ENCODE measurements around the gene CLEC2L.

The CLEC2L gene

DNA sequence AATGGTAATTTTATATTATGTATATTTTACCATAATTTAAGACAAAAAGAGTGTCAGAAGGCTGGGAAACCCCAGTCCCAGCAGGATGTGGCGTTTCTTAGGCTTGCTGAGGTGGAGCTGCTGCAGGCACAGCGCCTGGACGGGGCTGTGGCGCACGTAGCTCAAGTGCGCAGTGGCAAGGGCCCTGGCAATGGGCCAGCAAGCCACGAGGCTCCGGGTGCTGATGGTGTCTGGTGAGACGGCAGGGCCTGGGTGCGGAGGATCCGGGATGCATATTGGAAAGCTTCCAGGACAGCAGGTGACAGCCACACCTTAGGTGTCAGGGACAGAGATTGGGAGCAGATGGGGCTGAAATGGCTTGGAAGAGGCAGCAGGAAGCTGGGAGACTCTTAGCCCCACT is 37.2 kb downstream of the CLEC2L start:
- no peak for TF ChIP-seq RAD21 (IDR thresholded peaks at IDR 0.05; ENCODE audit: low read depth)
- TF ChIP-seq, protein P1, sequence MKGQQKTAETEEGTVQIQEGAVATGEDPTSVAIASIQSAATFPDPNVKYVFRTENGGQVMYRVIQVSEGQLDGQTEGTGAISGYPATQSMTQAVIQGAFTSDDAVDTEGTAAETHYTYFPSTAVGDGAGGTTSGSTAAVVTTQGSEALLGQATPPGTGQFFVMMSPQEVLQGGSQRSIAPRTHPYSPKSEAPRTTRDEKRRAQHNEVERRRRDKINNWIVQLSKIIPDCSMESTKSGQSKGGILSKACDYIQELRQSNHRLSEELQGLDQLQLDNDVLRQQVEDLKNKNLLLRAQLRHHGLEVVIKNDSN (IDR thresholded peaks at IDR 0.05): no peak
- TF ChIP-seq ZBTB7A (IDR thresholded peaks at IDR 0.05; ENCODE audit: low read depth): no peak
- no peak for TF ChIP-seq EGR1 (IDR thresholded peaks at IDR 0.05)
- no peak for TF ChIP-seq FOXM1 (IDR thresholded peaks at IDR 0.05; ENCODE audit: borderline replicate concordance, low read depth)
- no peak for TF ChIP-seq NFIC (IDR thresholded peaks at IDR 0.05)
- TF ChIP-seq CEBPB (IDR thresholded peaks at IDR 0.05): no peak
- no peak for TF ChIP-seq TCF12 (IDR thresholded peaks at IDR 0.05; ENCODE audit: low read depth)

DNA sequence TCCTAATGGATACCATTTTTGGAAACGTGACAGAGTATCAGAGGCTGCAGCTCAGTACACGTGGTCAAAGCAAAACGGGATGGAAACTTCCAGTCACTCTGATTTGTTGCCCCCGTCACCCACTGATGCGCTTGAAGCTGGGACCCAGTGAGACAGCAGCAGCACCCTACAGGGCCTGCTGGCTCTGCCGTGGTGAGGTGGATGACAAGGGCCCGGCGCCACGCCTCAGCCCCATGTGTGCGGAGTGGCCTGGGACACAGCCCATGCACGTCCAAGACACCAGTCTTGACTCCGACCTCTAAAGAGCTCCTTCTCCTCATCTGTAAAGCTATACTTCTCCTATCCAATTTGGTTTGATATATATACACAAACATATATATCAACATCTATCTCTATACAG is 39.0 kb downstream of the CLEC2L start:
- TF ChIP-seq CEBPB (IDR thresholded peaks at IDR 0.05): no peak
- no peak for TF ChIP-seq NFIC (IDR thresholded peaks at IDR 0.05)
- TF ChIP-seq, protein P2, sequence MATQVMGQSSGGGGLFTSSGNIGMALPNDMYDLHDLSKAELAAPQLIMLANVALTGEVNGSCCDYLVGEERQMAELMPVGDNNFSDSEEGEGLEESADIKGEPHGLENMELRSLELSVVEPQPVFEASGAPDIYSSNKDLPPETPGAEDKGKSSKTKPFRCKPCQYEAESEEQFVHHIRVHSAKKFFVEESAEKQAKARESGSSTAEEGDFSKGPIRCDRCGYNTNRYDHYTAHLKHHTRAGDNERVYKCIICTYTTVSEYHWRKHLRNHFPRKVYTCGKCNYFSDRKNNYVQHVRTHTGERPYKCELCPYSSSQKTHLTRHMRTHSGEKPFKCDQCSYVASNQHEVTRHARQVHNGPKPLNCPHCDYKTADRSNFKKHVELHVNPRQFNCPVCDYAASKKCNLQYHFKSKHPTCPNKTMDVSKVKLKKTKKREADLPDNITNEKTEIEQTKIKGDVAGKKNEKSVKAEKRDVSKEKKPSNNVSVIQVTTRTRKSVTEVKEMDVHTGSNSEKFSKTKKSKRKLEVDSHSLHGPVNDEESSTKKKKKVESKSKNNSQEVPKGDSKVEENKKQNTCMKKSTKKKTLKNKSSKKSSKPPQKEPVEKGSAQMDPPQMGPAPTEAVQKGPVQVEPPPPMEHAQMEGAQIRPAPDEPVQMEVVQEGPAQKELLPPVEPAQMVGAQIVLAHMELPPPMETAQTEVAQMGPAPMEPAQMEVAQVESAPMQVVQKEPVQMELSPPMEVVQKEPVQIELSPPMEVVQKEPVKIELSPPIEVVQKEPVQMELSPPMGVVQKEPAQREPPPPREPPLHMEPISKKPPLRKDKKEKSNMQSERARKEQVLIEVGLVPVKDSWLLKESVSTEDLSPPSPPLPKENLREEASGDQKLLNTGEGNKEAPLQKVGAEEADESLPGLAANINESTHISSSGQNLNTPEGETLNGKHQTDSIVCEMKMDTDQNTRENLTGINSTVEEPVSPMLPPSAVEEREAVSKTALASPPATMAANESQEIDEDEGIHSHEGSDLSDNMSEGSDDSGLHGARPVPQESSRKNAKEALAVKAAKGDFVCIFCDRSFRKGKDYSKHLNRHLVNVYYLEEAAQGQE (IDR thresholded peaks at IDR 0.05; ENCODE audit: low read depth): no peak
- TF ChIP-seq ZBTB7A (IDR thresholded peaks at IDR 0.05; ENCODE audit: low read depth): no peak
- TF ChIP-seq, protein P1 (IDR thresholded peaks at IDR 0.05): no peak
- no peak for TF ChIP-seq EP300 (IDR thresholded peaks at IDR 0.05; ENCODE audit: borderline replicate concordance)
- no peak for TF ChIP-seq CREB1 (IDR thresholded peaks at IDR 0.05; ENCODE audit: low read depth)
- no peak for TF ChIP-seq TCF12 (IDR thresholded peaks at IDR 0.05; ENCODE audit: low read depth)
- no peak for TF ChIP-seq FOXM1 (IDR thresholded peaks at IDR 0.05; ENCODE audit: borderline replicate concordance, low read depth)
- no peak for TF ChIP-seq TEAD4 (IDR thresholded peaks at IDR 0.05)
- TF ChIP-seq YY1 (IDR thresholded peaks at IDR 0.05; ENCODE audit: low read depth): no peak
- TF ChIP-seq, protein P3, sequence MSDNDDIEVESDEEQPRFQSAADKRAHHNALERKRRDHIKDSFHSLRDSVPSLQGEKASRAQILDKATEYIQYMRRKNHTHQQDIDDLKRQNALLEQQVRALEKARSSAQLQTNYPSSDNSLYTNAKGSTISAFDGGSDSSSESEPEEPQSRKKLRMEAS (IDR thresholded peaks at IDR 0.05): no peak
- no peak for TF ChIP-seq EGR1 (IDR thresholded peaks at IDR 0.05)
- TF ChIP-seq TAF1 (IDR thresholded peaks at IDR 0.05; ENCODE audit: low read depth): no peak
- TF ChIP-seq RAD21 (IDR thresholded peaks at IDR 0.05; ENCODE audit: low read depth): no peak

DNA sequence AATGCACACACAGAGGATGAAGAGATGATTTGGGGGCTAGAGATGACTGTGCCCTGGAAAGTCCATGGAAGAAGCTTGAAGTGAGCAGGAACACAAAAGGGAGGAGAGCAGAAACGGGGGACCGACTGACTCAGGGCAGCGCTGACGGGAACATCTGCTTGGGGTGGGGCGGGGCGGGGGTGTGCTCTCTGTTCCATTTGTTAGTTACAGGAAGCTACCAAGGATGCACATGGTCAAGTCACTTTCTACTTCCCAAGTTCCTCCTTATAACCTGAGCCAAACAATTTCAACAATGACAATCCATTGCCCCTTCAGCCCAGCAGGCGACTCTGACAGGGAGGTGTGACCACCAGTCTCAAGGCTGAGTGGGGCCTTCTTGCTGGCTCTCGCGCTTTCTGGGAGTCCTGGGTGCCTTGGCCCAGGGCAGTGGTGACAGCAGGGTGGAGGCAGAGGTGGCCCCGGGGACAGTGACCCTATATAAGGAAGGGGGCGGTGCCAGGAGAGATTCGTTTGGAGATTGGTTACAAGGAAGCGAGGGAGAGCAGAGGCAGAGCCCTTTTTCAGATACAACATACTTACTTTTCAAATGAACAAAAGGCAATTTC is 39.6 kb downstream of the CLEC2L start:
- TF ChIP-seq, protein P2 (IDR thresholded peaks at IDR 0.05; ENCODE audit: low read depth): no peak
- no peak for TF ChIP-seq CEBPB (IDR thresholded peaks at IDR 0.05)
- TF ChIP-seq FOXM1 (IDR thresholded peaks at IDR 0.05; ENCODE audit: borderline replicate concordance, low read depth): no peak
- no peak for TF ChIP-seq ZBTB7A (IDR thresholded peaks at IDR 0.05; ENCODE audit: low read depth)
- no peak for TF ChIP-seq TCF12 (IDR thresholded peaks at IDR 0.05; ENCODE audit: low read depth)
- no peak for TF ChIP-seq RAD21 (IDR thresholded peaks at IDR 0.05; ENCODE audit: low read depth)
- no peak for TF ChIP-seq EGR1 (IDR thresholded peaks at IDR 0.05)
- TF ChIP-seq, protein P1 (IDR thresholded peaks at IDR 0.05): no peak
- no peak for TF ChIP-seq CREB1 (IDR thresholded peaks at IDR 0.05; ENCODE audit: low read depth)
- no peak for TF ChIP-seq YY1 (IDR thresholded peaks at IDR 0.05; ENCODE audit: low read depth)
- TF ChIP-seq TAF1 (IDR thresholded peaks at IDR 0.05; ENCODE audit: low read depth): no peak
- no peak for TF ChIP-seq NFIC (IDR thresholded peaks at IDR 0.05)
- TF ChIP-seq, protein P3 (IDR thresholded peaks at IDR 0.05): no peak
- TF ChIP-seq TEAD4 (IDR thresholded peaks at IDR 0.05): no peak
- no peak for TF ChIP-seq EP300 (IDR thresholded peaks at IDR 0.05; ENCODE audit: borderline replicate concordance)

DNA sequence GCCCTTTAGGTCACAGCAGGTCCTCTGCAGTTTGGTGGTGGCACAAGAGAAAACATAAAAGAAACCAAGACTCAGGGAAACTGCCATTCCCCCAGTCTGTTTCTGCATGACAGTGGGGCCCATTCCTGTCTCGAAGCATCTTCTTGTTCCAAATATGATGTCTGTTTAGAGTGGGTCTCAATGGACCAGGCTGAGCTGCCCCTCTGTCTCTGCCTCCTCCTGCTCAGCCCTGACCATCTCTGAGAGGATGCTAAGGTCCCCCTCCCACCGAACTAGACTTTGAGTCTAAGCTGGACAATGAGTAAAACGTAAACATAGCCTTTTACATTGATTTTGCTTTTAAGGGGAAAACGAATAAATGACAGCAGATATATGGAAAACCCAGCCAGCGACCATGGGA is 40.4 kb downstream of the CLEC2L start:
- TF ChIP-seq TCF12 (IDR thresholded peaks at IDR 0.05; ENCODE audit: low read depth) (no peak), TEAD4 (IDR thresholded peaks at IDR 0.05) (no peak), FOXM1 (IDR thresholded peaks at IDR 0.05; ENCODE audit: borderline replicate concordance, low read depth) (no peak), CEBPB (IDR thresholded peaks at IDR 0.05) (no peak), EP300 (IDR thresholded peaks at IDR 0.05; ENCODE audit: borderline replicate concordance) (no peak), CREB1 (IDR thresholded peaks at IDR 0.05; ENCODE audit: low read depth) (no peak), EGR1 (IDR thresholded peaks at IDR 0.05) (no peak), YY1 (IDR thresholded peaks at IDR 0.05; ENCODE audit: low read depth) (no peak), ZBTB7A (IDR thresholded peaks at IDR 0.05; ENCODE audit: low read depth) (no peak), NFIC (IDR thresholded peaks at IDR 0.05) (no peak), RAD21 (IDR thresholded peaks at IDR 0.05; ENCODE audit: low read depth) (no peak), TAF1 (IDR thresholded peaks at IDR 0.05; ENCODE audit: low read depth) (no peak)
- TF ChIP-seq, protein P2 (IDR thresholded peaks at IDR 0.05; ENCODE audit: low read depth): no peak
- TF ChIP-seq, protein P3 (IDR thresholded peaks at IDR 0.05): no peak
- TF ChIP-seq, protein P1 (IDR thresholded peaks at IDR 0.05): no peak

All from Ishikawa (cell line).